ENCODE measurements around the gene ARG1. TPM values are rescaled to one million over a fixed set of nuclear protein-coding genes. Genes with fewer than 3 reads are reported as not detected.

The ARG1 gene
- total and polyA plus RNA-seq, 4 donors: 238 to 1,194 (median 883) TPM

DNA sequence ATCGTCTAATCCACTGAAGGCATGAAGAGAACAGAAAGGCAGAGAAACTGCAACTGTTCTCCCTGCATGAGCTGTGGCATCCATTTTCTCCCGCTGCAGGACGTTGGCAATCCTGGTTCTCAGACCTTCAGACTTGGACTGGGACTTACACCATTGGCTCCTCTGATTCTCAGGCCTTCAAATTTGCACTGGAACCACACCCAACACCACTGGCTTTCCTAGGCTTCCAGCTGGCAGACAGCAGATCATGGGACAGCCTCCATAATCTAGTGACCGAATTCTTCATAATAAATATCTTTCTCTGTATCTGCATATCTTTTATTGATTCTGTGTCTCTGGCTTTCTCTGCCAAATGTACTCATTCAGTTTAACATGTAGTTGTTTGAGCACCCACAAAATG is 14.1 kb upstream of the ARG1 start:
- Histone ChIP-seq H3K27me3 (ENCODE audit: control insufficient read depth in 4 of 4, insufficient read depth in 4 of 4, low read length in 3 of 4) (no peaks in the 10 kb centered on the region), H3K4me1 (ENCODE audit: control insufficient read depth in 4 of 4, insufficient read depth in 4 of 4, low read length in 3 of 4) (peaks cover 2 to 25% (median 7%) of the 10 kb centered on the region in 4 donors), H3K36me3 (ENCODE audit: control insufficient read depth in 4 of 4, insufficient read depth in 3 of 4, low read depth in 1 of 4, low read length in 3 of 4) (no peaks in the 10 kb centered on the region), H3K9me3 (ENCODE audit: control insufficient read depth in 4 of 4, low read length in 3 of 4) (no peaks in the 10 kb centered on the region), H3K9ac (ENCODE audit: low read depth in 1 of 2, low read length in 2 of 2) (no peak overlapping the region), H3K27ac (ENCODE audit: low read depth in 1 of 2, low read length in 2 of 2) (no peak overlapping the region), H3K4me3 (ENCODE audit: low read depth in 1 of 3, low read length in 3 of 3) (no peak overlapping the region)
- TF ChIP-seq, protein P1, sequence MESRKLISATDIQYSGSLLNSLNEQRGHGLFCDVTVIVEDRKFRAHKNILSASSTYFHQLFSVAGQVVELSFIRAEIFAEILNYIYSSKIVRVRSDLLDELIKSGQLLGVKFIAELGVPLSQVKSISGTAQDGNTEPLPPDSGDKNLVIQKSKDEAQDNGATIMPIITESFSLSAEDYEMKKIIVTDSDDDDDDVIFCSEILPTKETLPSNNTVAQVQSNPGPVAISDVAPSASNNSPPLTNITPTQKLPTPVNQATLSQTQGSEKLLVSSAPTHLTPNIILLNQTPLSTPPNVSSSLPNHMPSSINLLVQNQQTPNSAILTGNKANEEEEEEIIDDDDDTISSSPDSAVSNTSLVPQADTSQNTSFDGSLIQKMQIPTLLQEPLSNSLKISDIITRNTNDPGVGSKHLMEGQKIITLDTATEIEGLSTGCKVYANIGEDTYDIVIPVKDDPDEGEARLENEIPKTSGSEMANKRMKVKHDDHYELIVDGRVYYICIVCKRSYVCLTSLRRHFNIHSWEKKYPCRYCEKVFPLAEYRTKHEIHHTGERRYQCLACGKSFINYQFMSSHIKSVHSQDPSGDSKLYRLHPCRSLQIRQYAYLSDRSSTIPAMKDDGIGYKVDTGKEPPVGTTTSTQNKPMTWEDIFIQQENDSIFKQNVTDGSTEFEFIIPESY (IDR thresholded peaks at IDR 0.05): no peak
- TF ChIP-seq YY1 (IDR thresholded peaks at IDR 0.05) (peak; percentile 14), RAD21 (IDR thresholded peaks at IDR 0.05) (no peak)
- WGBS: 83% methylated on average over 4 of the region's 4 CpGs
- DNase-seq (ENCODE audit: low spot score): no peak

DNA sequence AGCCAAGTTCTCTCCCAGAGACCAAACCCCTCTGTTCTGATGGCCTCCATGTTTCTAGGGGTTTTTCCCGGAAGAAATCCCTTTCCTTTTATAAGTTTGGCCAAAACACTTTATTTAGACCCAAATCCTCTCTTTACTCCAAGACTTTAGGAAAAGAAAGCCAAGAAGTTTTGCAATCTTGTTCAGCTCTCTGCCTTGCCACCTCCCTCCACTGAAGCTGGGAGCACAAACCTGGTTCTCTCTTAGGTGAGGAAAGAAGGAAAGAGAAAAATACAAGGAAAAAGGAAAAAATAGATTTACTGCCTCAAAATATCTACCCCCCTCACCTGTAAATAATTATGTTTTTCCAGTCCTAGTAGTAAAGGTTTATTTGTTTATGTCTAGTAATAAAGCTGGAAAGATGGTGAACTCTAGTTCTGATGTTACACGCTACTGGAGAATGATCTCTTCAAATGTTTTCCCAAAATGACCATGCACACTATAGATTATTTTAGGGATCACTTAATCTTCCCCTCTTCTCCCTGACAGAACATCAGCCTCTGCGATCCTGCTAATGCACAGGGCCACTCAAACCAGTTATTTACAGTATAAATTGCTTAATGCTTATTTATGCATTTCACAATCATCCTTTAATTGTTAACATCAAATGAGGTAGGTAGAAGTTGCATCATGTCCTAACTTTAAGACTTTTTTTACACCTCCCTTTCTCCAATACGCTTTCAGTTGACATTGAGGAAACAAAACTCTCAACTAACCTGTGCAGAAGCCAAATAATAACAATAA is 10.9 kb upstream of the ARG1 start:
- no peak overlapping the region for H3K27ac ChIP-seq (ENCODE audit: low read depth in 1 of 2, low read length in 2 of 2)

More for the DNA sequence above, 10.9 kb upstream of the ARG1 start:
- no peak for DNase-seq (ENCODE audit: low spot score)
- Histone ChIP-seq H3K4me3 (ENCODE audit: low read depth in 1 of 3, low read length in 3 of 3) (no peak overlapping the region), H3K9me3 (ENCODE audit: control insufficient read depth in 4 of 4, low read length in 3 of 4) (no peaks in the 10 kb centered on the region), H3K27me3 (ENCODE audit: control insufficient read depth in 4 of 4, insufficient read depth in 4 of 4, low read length in 3 of 4) (no peaks in the 10 kb centered on the region), H3K36me3 (ENCODE audit: control insufficient read depth in 4 of 4, insufficient read depth in 3 of 4, low read depth in 1 of 4, low read length in 3 of 4) (no peaks in the 10 kb centered on the region), H3K9ac (ENCODE audit: low read depth in 1 of 2, low read length in 2 of 2) (no peak overlapping the region), H3K4me1 (ENCODE audit: control insufficient read depth in 4 of 4, insufficient read depth in 4 of 4, low read length in 3 of 4) (peaks cover 1 to 13% (median 4%) of the 10 kb centered on the region in 4 donors)
- TF ChIP-seq YY1 (IDR thresholded peaks at IDR 0.05): peak; percentile 47
- TF ChIP-seq JUND (IDR thresholded peaks at IDR 0.05): peak in 1 of 2 donors; percentile 26
- TF ChIP-seq, protein P2, sequence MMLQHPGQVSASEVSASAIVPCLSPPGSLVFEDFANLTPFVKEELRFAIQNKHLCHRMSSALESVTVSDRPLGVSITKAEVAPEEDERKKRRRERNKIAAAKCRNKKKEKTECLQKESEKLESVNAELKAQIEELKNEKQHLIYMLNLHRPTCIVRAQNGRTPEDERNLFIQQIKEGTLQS (IDR thresholded peaks at IDR 0.05): no peak
- TF ChIP-seq, protein P3, sequence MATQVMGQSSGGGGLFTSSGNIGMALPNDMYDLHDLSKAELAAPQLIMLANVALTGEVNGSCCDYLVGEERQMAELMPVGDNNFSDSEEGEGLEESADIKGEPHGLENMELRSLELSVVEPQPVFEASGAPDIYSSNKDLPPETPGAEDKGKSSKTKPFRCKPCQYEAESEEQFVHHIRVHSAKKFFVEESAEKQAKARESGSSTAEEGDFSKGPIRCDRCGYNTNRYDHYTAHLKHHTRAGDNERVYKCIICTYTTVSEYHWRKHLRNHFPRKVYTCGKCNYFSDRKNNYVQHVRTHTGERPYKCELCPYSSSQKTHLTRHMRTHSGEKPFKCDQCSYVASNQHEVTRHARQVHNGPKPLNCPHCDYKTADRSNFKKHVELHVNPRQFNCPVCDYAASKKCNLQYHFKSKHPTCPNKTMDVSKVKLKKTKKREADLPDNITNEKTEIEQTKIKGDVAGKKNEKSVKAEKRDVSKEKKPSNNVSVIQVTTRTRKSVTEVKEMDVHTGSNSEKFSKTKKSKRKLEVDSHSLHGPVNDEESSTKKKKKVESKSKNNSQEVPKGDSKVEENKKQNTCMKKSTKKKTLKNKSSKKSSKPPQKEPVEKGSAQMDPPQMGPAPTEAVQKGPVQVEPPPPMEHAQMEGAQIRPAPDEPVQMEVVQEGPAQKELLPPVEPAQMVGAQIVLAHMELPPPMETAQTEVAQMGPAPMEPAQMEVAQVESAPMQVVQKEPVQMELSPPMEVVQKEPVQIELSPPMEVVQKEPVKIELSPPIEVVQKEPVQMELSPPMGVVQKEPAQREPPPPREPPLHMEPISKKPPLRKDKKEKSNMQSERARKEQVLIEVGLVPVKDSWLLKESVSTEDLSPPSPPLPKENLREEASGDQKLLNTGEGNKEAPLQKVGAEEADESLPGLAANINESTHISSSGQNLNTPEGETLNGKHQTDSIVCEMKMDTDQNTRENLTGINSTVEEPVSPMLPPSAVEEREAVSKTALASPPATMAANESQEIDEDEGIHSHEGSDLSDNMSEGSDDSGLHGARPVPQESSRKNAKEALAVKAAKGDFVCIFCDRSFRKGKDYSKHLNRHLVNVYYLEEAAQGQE (IDR thresholded peaks at IDR 0.05): peak; percentile 66
- TF ChIP-seq HNF4A (conservative IDR thresholded peaks at IDR 0.05): peak in 1 of 2 donors; percentile 39
- no peak for TF ChIP-seq GABPA (IDR thresholded peaks at IDR 0.05 in 1 of 2, conservative IDR thresholded peaks at IDR 0.05 in 1 of 2)
- TF ChIP-seq, protein P1 (IDR thresholded peaks at IDR 0.05): peak; percentile 41
- TF ChIP-seq, protein P4, sequence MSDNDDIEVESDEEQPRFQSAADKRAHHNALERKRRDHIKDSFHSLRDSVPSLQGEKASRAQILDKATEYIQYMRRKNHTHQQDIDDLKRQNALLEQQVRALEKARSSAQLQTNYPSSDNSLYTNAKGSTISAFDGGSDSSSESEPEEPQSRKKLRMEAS (IDR thresholded peaks at IDR 0.05): peak; percentile 46
- TF ChIP-seq, protein P5, sequence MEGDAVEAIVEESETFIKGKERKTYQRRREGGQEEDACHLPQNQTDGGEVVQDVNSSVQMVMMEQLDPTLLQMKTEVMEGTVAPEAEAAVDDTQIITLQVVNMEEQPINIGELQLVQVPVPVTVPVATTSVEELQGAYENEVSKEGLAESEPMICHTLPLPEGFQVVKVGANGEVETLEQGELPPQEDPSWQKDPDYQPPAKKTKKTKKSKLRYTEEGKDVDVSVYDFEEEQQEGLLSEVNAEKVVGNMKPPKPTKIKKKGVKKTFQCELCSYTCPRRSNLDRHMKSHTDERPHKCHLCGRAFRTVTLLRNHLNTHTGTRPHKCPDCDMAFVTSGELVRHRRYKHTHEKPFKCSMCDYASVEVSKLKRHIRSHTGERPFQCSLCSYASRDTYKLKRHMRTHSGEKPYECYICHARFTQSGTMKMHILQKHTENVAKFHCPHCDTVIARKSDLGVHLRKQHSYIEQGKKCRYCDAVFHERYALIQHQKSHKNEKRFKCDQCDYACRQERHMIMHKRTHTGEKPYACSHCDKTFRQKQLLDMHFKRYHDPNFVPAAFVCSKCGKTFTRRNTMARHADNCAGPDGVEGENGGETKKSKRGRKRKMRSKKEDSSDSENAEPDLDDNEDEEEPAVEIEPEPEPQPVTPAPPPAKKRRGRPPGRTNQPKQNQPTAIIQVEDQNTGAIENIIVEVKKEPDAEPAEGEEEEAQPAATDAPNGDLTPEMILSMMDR (IDR thresholded peaks at IDR 0.05; ENCODE audit: low read depth, low read length, missing input control): no peak
- TF ChIP-seq NR2F2 (IDR thresholded peaks at IDR 0.05): no peak
- TF ChIP-seq SP1 (IDR thresholded peaks at IDR 0.05): peak; percentile 18
- no peak for TF ChIP-seq EGR1 (IDR thresholded peaks at IDR 0.05; ENCODE audit: low read depth in 2 of 2)
- TF ChIP-seq RXRA (IDR thresholded peaks at IDR 0.05): peak in 1 of 2 donors; percentile 59
- peak; percentile 81 for TF ChIP-seq FOXA2 (IDR thresholded peaks at IDR 0.05)
- WGBS: 67% methylated on average over 4 of the region's 4 CpGs

Measured in liver (tissue), 9 donors.